Thymus (tissue), 11 donors: Measurements from ENCODE around the gene NFIB. TPM values are rescaled to one million over a fixed set of nuclear protein-coding genes. Genes with fewer than 3 reads are reported as not detected.

Experiments used
- DNase-seq, 9 donors: peaks; one replicate each; pipeline ENCODE4 v3.0.0-alpha.2; 2013; ENCODE audit warnings: low spot score in 9 of 9, low read depth in 6 of 9, missing footprints in 1 of 9
- H3K27ac ChIP-seq, 2 donors: one replicate each; pipeline ENCODE4 v1.5.1; 2013; ENCODE audit warnings: control low read depth in 1 of 2, low read depth in 1 of 2, low read length in 1 of 2, mild to moderate bottlenecking in 1 of 2, moderate library complexity in 1 of 2
- H3K27me3 ChIP-seq, 2 donors: one replicate each; pipeline ENCODE4 v1.5.1; 2013; ENCODE audit warnings: low read length in 1 of 2; ENCODE audit not compliant: control insufficient read depth in 2 of 2, insufficient read depth in 1 of 2
- H3K36me3 ChIP-seq, 2 donors: one replicate each; pipeline ENCODE4 v1.5.1; 2013; ENCODE audit warnings: low read length in 1 of 2, mild to moderate bottlenecking in 1 of 2, moderate library complexity in 1 of 2; ENCODE audit not compliant: control insufficient read depth in 2 of 2, insufficient read depth in 2 of 2
- H3K4me1 ChIP-seq, 2 donors: one replicate each; pipeline ENCODE4 v1.5.1; 2013; ENCODE audit warnings: low read length in 2 of 2; ENCODE audit not compliant: control insufficient read depth in 2 of 2, insufficient read depth in 2 of 2
- H3K4me3 ChIP-seq, 2 donors: one replicate each; pipeline ENCODE4 v1.5.1; 2013; ENCODE audit warnings: low read length in 2 of 2, control low read depth in 1 of 2, mild to moderate bottlenecking in 1 of 2
- H3K9me3 ChIP-seq, 2 donors: one replicate each; pipeline ENCODE4 v1.5.1; 2013; ENCODE audit warnings: low read length in 1 of 2, mild to moderate bottlenecking in 1 of 2; ENCODE audit not compliant: control insufficient read depth in 2 of 2, insufficient read depth in 1 of 2
- WGBS: extraction: QIAGEN DNeasy Blood & Tissue Kit; methylation state at CpG from one replicate; pipeline ENCODE4 v1.1.7; 2013; 5-methylcytosine and 5-hydroxymethylcytosine counted together
- polyA plus RNA-seq: library from polyadenylated mRNA; stranded (reverse); fragments of 200-250 nt; gene quantifications from one replicate; pipeline ENCODE4 v1.2.3, GENCODE V29; 2013
- total RNA-seq: library from RNA; stranded (reverse); fragments of 120-200 nt; gene quantifications from one replicate; pipeline ENCODE4 v1.2.4, GENCODE V29; 2013
- donor health status: healthy.

NFIB gene
- total and polyA plus RNA-seq, 2 donors = 10.3 to 12.4 TPM

DNA sequence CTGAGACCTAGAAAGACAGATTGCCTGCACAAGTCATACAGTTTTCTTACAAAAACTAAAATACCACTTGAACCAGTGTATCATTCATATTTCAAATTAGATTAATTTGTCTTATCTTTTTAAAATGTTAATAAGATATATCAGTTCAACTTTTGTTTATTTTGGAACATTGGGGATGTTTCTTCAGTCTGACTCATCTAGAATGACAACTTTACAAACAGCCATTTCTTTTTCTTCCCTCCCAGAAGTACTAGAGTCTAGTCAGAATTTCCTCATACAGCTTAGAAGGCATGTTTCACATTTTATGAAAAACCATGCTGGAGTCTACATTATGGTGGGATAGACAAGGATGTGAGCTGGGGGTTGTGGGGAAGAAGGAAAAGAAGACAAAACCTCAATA is 262.5 kb downstream of the NFIB start:
- no peaks in the 10 kb centered on the region for H3K27me3 ChIP-seq
- H3K4me1 ChIP-seq = no peaks in the 10 kb centered on the region
- no peak overlapping the region for H3K4me3 ChIP-seq
- no peak for DNase-seq
- no peak overlapping the region for H3K27ac ChIP-seq
- H3K36me3 ChIP-seq = no peaks in the 10 kb centered on the region
- H3K9me3 ChIP-seq = no peaks in the 10 kb centered on the region

DNA sequence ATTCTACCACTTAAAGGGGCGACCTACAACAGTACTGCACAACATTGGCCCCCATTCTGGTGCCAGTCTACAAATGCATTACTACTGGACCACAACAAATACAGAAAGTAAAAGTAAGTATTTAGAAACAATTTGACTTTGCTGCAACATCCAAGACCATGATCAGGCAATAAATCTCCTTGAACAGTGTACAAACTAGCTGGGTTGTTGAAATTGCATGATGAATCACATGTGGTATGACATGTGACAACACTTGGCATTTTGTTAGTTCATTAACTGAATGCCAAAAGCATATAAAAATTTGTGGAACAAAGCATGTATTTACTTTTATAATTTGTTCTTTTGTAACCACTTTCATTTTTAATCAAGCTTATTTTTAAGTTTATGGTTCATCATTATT is 270.5 kb downstream of the NFIB start:
- WGBS = 85% methylated on average over 1 of the region's 1 CpG
- Histone ChIP-seq H3K9me3 (no peaks in the 10 kb centered on the region), H3K27me3 (no peaks in the 10 kb centered on the region), H3K4me1 (no peaks in the 10 kb centered on the region), H3K27ac (no peak overlapping the region), H3K36me3 (no peaks in the 10 kb centered on the region), H3K4me3 (no peak overlapping the region)
- DNase-seq = no peak

DNA sequence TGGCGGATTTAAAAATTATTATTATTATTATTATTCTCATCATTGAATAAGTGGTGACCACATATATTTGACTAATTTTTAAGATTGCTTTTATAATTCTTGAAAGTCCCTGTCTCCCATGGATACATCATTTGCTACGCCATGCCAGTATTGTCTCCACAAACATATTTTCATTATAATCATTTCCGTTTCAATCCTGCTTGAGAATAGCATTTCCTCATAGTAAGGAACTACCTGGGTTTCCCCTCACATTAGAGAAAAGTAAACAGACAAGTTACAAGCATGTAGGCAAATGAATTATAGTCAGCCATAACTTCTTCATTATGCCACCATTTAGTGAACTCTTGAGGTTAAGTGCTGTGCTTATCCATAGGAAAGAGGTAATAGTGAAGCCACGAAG is 276.6 kb downstream of the NFIB start:
- WGBS = 91% methylated on average over 4 of the region's 4 CpGs

GRCh38 chr9:14033067-14033466 is 280.9 kb downstream of the NFIB start:
- DNase-seq = no peak
- Histone ChIP-seq H3K27me3 (no peaks in the 10 kb centered on the region), H3K4me1 (peaks cover 0 to 4% of the 10 kb centered on the region in 2 donors), H3K27ac (no peak overlapping the region), H3K4me3 (no peak overlapping the region), H3K36me3 (no peaks in the 10 kb centered on the region), H3K9me3 (no peaks in the 10 kb centered on the region)
- 70% methylated on average over 3 of the region's 3 CpGs for WGBS

More for the DNA sequence above, 276.6 kb downstream of the NFIB start:
- H3K9me3 ChIP-seq = no peaks in the 10 kb centered on the region
- H3K27ac ChIP-seq = no peak overlapping the region
- H3K36me3 ChIP-seq = no peaks in the 10 kb centered on the region
- H3K27me3 ChIP-seq = no peaks in the 10 kb centered on the region
- H3K4me1 ChIP-seq = no peaks in the 10 kb centered on the region
- no peak overlapping the region for H3K4me3 ChIP-seq
- DNase-seq = no peak
